ENCODE results near the gene ZNF565.

DNA sequence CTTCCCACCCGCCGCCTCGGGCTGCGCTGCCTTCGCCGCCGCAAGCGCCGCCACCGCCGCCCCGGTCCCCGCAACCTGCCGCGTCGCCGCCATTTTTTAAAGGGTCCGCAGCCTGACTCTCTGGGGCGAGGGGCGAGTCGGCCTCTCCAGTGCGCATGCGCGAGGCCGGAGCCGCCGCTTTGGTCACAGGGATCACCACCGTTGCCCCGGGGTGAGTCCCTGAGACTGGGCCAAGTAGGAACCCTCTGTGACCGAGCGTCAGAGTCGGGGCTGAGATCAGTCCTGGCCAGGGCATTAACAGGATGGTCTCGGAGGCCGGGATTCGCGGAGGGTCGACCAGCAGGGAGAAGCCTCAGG is 43.0 kb upstream of the ZNF565 start:
- no peak for TF ChIP-seq CTCF (conservative IDR thresholded peaks at IDR 0.05; ENCODE audit: low read depth, low read length)
- TF ChIP-seq EZH2 (IDR thresholded peaks at IDR 0.05; ENCODE audit: low read length, unreplicated experiment) = no peak
- no peak for TF ChIP-seq EZH2phosphoT487 (IDR thresholded peaks at IDR 0.05; ENCODE audit: borderline replicate concordance, low read length)

Measured in PC-3 (cell line).